Posterior vena cava (tissue), 2 donors: ENCODE results near the gene FAM120A. TPM values are rescaled to one million over a fixed set of nuclear protein-coding genes. Genes with fewer than 3 reads are reported as not detected.

ENCODE experiments used
- DNase-seq: peaks from one replicate; pipeline ENCODE4 v3.0.0-alpha.2; 2020; ENCODE audit warnings: low spot score
- intact Hi-C, 2 donors: fragments of 100-400 bp; cut with DNase I; formaldehyde crosslinking; loops; one replicate each; pipeline versions ENCODE4 v1.14.1 to v1.14.2; 2022 to 2023
- long read RNA-seq, 2 donors: library from polyadenylated mRNA; unstranded; transcript quantifications; one replicate each; pipeline ENCODE4 v2.0.0, GENCODE V29; 2020 to 2021
- total RNA-seq, 2 donors: library from RNA; stranded (reverse); fragmentation: NEBNext Ultra II Directional; extraction: Animal tissue kit (Norgen Biotek cat#: 25700); gene quantifications; one replicate each; pipeline ENCODE4 v1.2.1, GENCODE V29; 2021
- donor health status: DM: yes; HTN: yes; CAD: no.
- donor health status: DM: yes; HTN: yes; CAD: no.

Gene FAM120A, protein sequence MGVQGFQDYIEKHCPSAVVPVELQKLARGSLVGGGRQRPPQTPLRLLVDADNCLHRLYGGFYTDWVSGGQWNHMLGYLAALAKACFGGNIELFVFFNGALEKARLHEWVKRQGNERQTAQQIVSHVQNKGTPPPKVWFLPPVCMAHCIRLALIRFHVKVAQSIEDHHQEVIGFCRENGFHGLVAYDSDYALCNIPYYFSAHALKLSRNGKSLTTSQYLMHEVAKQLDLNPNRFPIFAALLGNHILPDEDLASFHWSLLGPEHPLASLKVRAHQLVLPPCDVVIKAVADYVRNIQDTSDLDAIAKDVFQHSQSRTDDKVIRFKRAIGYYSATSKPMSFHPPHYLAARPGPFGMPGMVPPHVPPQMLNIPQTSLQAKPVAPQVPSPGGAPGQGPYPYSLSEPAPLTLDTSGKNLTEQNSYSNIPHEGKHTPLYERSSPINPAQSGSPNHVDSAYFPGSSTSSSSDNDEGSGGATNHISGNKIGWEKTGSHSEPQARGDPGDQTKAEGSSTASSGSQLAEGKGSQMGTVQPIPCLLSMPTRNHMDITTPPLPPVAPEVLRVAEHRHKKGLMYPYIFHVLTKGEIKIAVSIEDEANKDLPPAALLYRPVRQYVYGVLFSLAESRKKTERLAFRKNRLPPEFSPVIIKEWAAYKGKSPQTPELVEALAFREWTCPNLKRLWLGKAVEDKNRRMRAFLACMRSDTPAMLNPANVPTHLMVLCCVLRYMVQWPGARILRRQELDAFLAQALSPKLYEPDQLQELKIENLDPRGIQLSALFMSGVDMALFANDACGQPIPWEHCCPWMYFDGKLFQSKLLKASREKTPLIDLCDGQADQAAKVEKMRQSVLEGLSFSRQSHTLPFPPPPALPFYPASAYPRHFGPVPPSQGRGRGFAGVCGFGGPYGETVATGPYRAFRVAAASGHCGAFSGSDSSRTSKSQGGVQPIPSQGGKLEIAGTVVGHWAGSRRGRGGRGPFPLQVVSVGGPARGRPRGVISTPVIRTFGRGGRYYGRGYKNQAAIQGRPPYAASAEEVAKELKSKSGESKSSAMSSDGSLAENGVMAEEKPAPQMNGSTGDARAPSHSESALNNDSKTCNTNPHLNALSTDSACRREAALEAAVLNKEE
- 10 to 100 TPM; 94.8 TPM for total RNA-seq
- long read RNA-seq, donor 1, full-length matches to known transcripts, result 2 of 30 reads
- long read RNA-seq, donor 1, partial matches to known transcripts, result 23 of 30 reads
- long read RNA-seq, donor 1, other reads (novel, unspliced or antisense), result 5 of 30 reads
- long read RNA-seq, donor 2, full-length matches to known transcripts, result 1 of 57 reads
- long read RNA-seq, donor 2, partial matches to known transcripts, result 52 of 57 reads
- long read RNA-seq, donor 2, other reads (novel, unspliced or antisense), result 4 of 57 reads

- intact Hi-C loops, result loop anchor here in 1 of 2 donors (5.0 to 10.0 kb wide), 2 partner anchors 116 to 356 kb away; partner anchors contain the start of gene CARD19
- DNase-seq, result peak; percentile 92
Observed at GRCh38 chr9:93450945-93451815, at the start of gene FAM120A. TSS of gene FAM120A (plus strand) at chr9:93451685. CDS start at chr9:93451916, 231 bp downstream.

- DNase-seq, result no peak
- intact Hi-C loops, result no loop called here
Observed at GRCh38 chr9:93406371-93406770, 45.1 kb upstream of the FAM120A start.

GRCh38 chr9:93413530-93413929 is 38.0 kb upstream of the FAM120A start:
- DNase-seq, result no peak
- intact Hi-C loops, result no loop called here

- DNase-seq, result no peak
- intact Hi-C loops, result no loop called here
Observed at GRCh38 chr9:93415176-93415690, 36.3 kb upstream of the FAM120A start.

GRCh38 chr9:93416530-93417235 is 34.8 kb upstream of the FAM120A start:
- no peak for DNase-seq
- intact Hi-C loops, result no loop called here

DNA sequence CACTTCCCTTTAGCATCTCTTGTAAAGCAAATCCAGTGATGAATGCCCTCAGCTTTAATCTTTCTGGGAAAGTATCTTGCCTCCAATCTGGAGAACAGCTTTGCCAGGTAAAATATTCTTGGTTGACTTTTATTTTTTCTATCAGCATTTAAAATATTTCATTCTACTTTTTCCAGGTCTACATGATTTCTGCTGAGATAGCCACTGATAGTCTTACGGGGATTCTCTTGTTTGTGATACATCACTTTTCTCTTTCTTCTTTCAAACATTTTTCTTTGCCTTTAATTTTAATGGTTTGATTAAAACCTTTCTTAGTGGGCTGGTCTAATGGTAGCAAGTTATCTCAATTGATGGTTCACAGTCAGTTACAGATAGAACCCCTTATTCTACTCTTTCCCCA is 33.9 kb upstream of the FAM120A start:
- intact Hi-C loops, result no loop called here

GRCh38 chr9:93419023-93419422 is 32.5 kb upstream of the FAM120A start:
- DNase-seq, result no peak
- intact Hi-C loops, result no loop called here

More for the DNA sequence above, 33.9 kb upstream of the FAM120A start:
- DNase-seq, result no peak

- no peak for DNase-seq
- intact Hi-C loops, result no loop called here
Observed at GRCh38 chr9:93422977-93423616, 28.4 kb upstream of the FAM120A start.

DNA sequence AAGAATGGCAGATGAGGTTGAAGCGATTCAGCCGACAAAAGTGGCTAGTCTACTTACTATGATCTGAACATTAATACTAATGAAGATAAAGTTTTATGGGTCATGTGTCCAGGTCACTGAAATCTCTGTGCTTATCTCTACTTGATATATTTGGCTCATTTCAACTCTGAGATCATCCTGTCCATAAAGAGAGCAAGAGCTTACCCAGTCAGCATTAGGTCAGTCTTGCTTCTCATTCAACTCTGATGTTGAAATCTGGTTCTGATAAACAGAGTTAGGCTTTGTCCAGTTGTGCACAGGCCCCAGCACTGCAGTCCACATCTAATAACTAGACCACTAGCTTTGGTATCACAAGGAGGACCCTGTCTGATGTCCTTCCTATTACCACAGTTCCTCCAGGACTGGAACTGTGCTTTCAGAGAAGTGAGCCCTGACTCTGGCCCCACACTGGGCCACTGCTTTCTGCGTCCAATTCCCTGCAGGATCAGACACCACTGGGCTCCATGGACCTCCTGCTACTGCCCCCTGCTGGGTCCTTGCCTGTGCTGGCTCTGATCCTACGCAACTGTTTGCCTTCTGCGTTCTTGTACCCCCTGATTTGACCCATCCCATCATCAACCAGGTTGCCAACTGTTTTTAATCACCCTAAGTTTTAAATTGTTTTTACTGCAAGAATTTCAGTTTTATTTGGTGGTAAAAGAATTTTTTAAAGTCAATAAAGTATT is 23.7 kb upstream of the FAM120A start:
- intact Hi-C loops, result no loop called here

DNA sequence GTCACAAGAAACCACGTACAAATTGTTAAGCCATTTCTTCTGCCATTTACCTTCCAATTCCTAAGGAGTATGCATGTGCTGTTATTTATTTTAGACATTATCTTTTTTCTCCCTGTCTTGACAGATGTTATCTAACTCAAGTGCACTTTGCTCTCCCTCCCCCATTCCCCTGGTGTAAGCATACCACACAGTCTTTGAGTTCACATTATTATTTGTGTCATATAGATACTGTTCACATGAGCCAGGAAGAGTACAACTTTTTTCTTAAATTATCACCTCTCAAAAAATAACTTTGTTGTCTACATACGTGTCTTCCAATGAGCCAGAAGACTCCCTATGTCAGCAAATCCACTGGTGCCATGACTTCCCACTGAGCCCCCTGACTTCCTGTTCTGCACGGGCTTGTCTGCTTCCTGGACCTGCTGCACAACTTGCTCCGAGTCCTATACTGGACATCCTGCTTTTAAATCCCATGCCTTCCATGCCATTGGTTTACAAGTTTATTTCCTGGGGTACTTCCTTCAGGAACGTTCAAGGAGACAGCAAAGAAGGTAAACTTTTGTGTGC is 19.9 kb upstream of the FAM120A start:
- DNase-seq, result no peak
- intact Hi-C loops, result no loop called here

More for the DNA sequence above, 23.7 kb upstream of the FAM120A start:
- DNase-seq, result no peak

GRCh38 chr9:93432964-93433363 is 18.5 kb upstream of the FAM120A start:
- no peak for DNase-seq
- intact Hi-C loops, result no loop called here

GRCh38 chr9:93434056-93434455 is 17.4 kb upstream of the FAM120A start:
- DNase-seq, result no peak
- intact Hi-C loops, result no loop called here

DNA sequence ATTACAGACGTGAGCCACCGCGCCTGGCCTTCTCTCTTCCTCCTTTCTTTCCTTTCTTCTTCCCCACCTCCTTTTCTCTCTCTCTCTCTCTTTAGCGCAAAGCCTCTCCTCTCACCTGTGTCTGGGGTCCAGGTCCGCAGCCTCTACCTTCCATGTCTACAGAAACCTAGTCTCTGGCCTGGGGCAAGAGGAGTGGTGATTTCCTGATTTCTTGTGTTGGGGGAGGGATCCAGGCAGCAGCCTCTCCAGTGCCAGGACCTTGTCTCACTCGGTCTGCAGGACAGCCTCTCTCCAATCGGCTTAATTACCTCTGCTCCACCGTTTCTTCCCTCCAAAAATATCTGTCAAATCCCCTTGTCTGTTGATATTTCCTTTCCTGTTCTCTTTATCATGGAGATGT is 16.1 kb upstream of the FAM120A start:
- no peak for DNase-seq
- intact Hi-C loops, result no loop called here

- intact Hi-C loops, result no loop called here
- no peak for DNase-seq
Observed at GRCh38 chr9:93436218-93436617, 15.3 kb upstream of the FAM120A start.

GRCh38 chr9:93436655-93437407 is 14.7 kb upstream of the FAM120A start:
- DNase-seq, result no peak
- intact Hi-C loops, result no loop called here
